Fibroblast of skin of right quadriceps (primary cell): Measurements from ENCODE around the gene NR1H4.
"Not testable (repeated sequence)": the region's sequence is repeated elsewhere in the genome, so short reads cannot be mapped to it uniquely, and the experiment has no call there.

Experiments
- DNase-seq: peaks from one replicate; pipeline ENCODE4 v3.0.0-alpha.2; 2013

Gene NR1H4

GRCh38 chr12:100573292-100574186 lies 99.9 kb downstream of the NR1H4 start, which contains the start of gene GAS2L3:
GAS2L3 (plus strand) TSS chr12:100573684; CDS start chr12:100594905, 21,221 bp downstream.
- peak; percentile 76 for DNase-seq

GRCh38 chr12:100574187-100575074 lies 100.8 kb downstream of the NR1H4 start:
- DNase-seq, result peak; percentile 9

- peak; percentile 72 for DNase-seq
Observed at GRCh38 chr12:100576331-100577036, 102.8 kb downstream of the NR1H4 start.

- no peak for DNase-seq
Observed at GRCh38 chr12:100578923-100579322, 105.3 kb downstream of the NR1H4 start.

GRCh38 chr12:100579844-100580243 lies 106.2 kb downstream of the NR1H4 start:
- DNase-seq, result no peak

- no peak for DNase-seq
Observed at GRCh38 chr12:100584256-100584655, 110.6 kb downstream of the NR1H4 start.

- DNase-seq, result no peak
Observed at GRCh38 chr12:100591979-100592378, 118.3 kb downstream of the NR1H4 start.

- peak; percentile 17 for DNase-seq
Observed at GRCh38 chr12:100593490-100593889, 119.8 kb downstream of the NR1H4 start.

- DNase-seq, result no peak
Observed at GRCh38 chr12:100601626-100602025, 128.0 kb downstream of the NR1H4 start.

- DNase-seq, result not testable (repeated sequence)
Observed at GRCh38 chr12:100602997-100603396, 129.3 kb downstream of the NR1H4 start.

- DNase-seq, result no peak
Observed at GRCh38 chr12:100608776-100609175, 135.1 kb downstream of the NR1H4 start.

- peak; percentile 6 for DNase-seq
Observed at GRCh38 chr12:100610666-100611430, 137.2 kb downstream of the NR1H4 start.

GRCh38 chr12:100612606-100613005 lies 138.9 kb downstream of the NR1H4 start:
- DNase-seq, result no peak
